Measurements from ENCODE around the gene ATP11A. TPM values are rescaled to one million over a fixed set of nuclear protein-coding genes. Genes with fewer than 3 reads are reported as not detected.

Gene ATP11A
- total and polyA plus RNA-seq, 4 donors = 18.0 to 24.7 (median 21.5) TPM

DNA sequence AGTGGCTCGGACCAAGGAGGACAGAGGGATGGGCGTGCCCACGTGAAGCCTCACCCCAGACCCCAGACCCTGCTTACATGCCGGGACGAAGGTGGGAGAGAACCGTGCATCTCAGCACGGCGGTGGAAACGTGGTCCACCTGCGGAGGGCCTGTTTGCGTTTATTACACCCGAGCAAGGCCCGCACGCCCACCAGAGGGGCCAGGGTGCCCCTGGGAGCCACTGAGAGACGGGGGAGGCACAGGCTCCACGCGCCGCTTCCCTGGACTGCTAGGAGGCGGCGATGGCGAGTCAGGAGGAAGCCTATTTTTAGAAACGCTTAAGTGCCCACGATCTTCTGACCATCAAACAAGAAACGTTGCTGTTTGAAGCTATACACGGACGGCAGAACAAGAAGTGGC, 80.7 kb downstream of the ATP11A start:
- Histone ChIP-seq H3K36me3 (ENCODE audit: control insufficient read depth, insufficient read depth, low read length) (no peaks in the 10 kb centered on the region), H3K9me3 (ENCODE audit: control insufficient read depth, insufficient read depth, low read length) (no peaks in the 10 kb centered on the region), H3K27ac (ENCODE audit: low read depth, low read length) (no peak overlapping the region), H3K4me3 (ENCODE audit: low read depth, low read length) (no peak overlapping the region), H3K4me1 (ENCODE audit: control insufficient read depth, insufficient read depth, low read length) (peaks cover 12% of the 10 kb centered on the region), H3K27me3 (ENCODE audit: control insufficient read depth, insufficient read depth, low read length) (no peaks in the 10 kb centered on the region)
- 84% methylated on average over 26 of the region's 26 CpGs for WGBS (ENCODE audit: insufficient coverage)
- DNase-seq (ENCODE audit: low read depth in 4 of 6, low spot score in 6 of 6) = no peak

- Histone ChIP-seq H3K9me3 (ENCODE audit: control insufficient read depth, insufficient read depth, low read length) (no peaks in the 10 kb centered on the region), H3K27me3 (ENCODE audit: control insufficient read depth, insufficient read depth, low read length) (no peaks in the 10 kb centered on the region), H3K36me3 (ENCODE audit: control insufficient read depth, insufficient read depth, low read length) (no peaks in the 10 kb centered on the region), H3K27ac (ENCODE audit: low read depth, low read length) (no peak overlapping the region), H3K4me3 (ENCODE audit: low read depth, low read length) (no peak overlapping the region), H3K4me1 (ENCODE audit: control insufficient read depth, insufficient read depth, low read length) (peaks cover 17% of the 10 kb centered on the region)
- 98% methylated on average over 9 of the region's 20 CpGs for WGBS (ENCODE audit: insufficient coverage)
- DNase-seq (ENCODE audit: low read depth in 4 of 6, low spot score in 6 of 6) = no peak
Observed at GRCh38 chr13:112771139-112771876, 81.5 kb downstream of the ATP11A start.

GRCh38 chr13:112771877-112772538, 82.2 kb downstream of the ATP11A start:
- Histone ChIP-seq H3K27me3 (ENCODE audit: control insufficient read depth, insufficient read depth, low read length) (no peaks in the 10 kb centered on the region), H3K4me1 (ENCODE audit: control insufficient read depth, insufficient read depth, low read length) (peaks cover 17% of the 10 kb centered on the region), H3K4me3 (ENCODE audit: low read depth, low read length) (no peak overlapping the region), H3K9me3 (ENCODE audit: control insufficient read depth, insufficient read depth, low read length) (no peaks in the 10 kb centered on the region), H3K27ac (ENCODE audit: low read depth, low read length) (no peak overlapping the region), H3K36me3 (ENCODE audit: control insufficient read depth, insufficient read depth, low read length) (no peaks in the 10 kb centered on the region)
- DNase-seq (ENCODE audit: low read depth in 4 of 6, low spot score in 6 of 6) = no peak
- WGBS (ENCODE audit: insufficient coverage) = 93% methylated on average over 7 of the region's 18 CpGs

GRCh38 chr13:112772539-112772909, 82.7 kb downstream of the ATP11A start:
- DNase-seq (ENCODE audit: low read depth in 4 of 6, low spot score in 6 of 6) = no peak
- no peaks in the 10 kb centered on the region for H3K9me3 ChIP-seq (ENCODE audit: control insufficient read depth, insufficient read depth, low read length)
- WGBS (ENCODE audit: insufficient coverage) = 96% methylated on average over 8 of the region's 10 CpGs
- no peaks in the 10 kb centered on the region for H3K36me3 ChIP-seq (ENCODE audit: control insufficient read depth, insufficient read depth, low read length)
- H3K27me3 ChIP-seq (ENCODE audit: control insufficient read depth, insufficient read depth, low read length) = no peaks in the 10 kb centered on the region
- H3K4me3 ChIP-seq (ENCODE audit: low read depth, low read length) = no peak overlapping the region
- H3K27ac ChIP-seq (ENCODE audit: low read depth, low read length) = no peak overlapping the region
- H3K4me1 ChIP-seq (ENCODE audit: control insufficient read depth, insufficient read depth, low read length) = peaks cover 18% of the 10 kb centered on the region

GRCh38 chr13:112772929-112773328, 83.1 kb downstream of the ATP11A start:
- no peaks in the 10 kb centered on the region for H3K9me3 ChIP-seq (ENCODE audit: control insufficient read depth, insufficient read depth, low read length)
- WGBS (ENCODE audit: insufficient coverage) = 90% methylated on average over 6 of the region's 8 CpGs

GRCh38 chr13:112773601-112774447, 84.0 kb downstream of the ATP11A start:
- Histone ChIP-seq H3K4me1 (ENCODE audit: control insufficient read depth, insufficient read depth, low read length) (peaks cover 22% of the 10 kb centered on the region), H3K27ac (ENCODE audit: low read depth, low read length) (no peak overlapping the region), H3K36me3 (ENCODE audit: control insufficient read depth, insufficient read depth, low read length) (no peaks in the 10 kb centered on the region), H3K4me3 (ENCODE audit: low read depth, low read length) (no peak overlapping the region), H3K27me3 (ENCODE audit: control insufficient read depth, insufficient read depth, low read length) (no peaks in the 10 kb centered on the region), H3K9me3 (ENCODE audit: control insufficient read depth, insufficient read depth, low read length) (no peaks in the 10 kb centered on the region)
- 87% methylated on average over 6 of the region's 25 CpGs for WGBS (ENCODE audit: insufficient coverage)
- no peak for DNase-seq (ENCODE audit: low read depth in 4 of 6, low spot score in 6 of 6)

More at GRCh38 chr13:112772929-112773328, 83.1 kb downstream of the ATP11A start:
- Histone ChIP-seq H3K4me3 (ENCODE audit: low read depth, low read length) (no peak overlapping the region), H3K27me3 (ENCODE audit: control insufficient read depth, insufficient read depth, low read length) (no peaks in the 10 kb centered on the region), H3K4me1 (ENCODE audit: control insufficient read depth, insufficient read depth, low read length) (peaks cover 22% of the 10 kb centered on the region), H3K36me3 (ENCODE audit: control insufficient read depth, insufficient read depth, low read length) (no peaks in the 10 kb centered on the region), H3K27ac (ENCODE audit: low read depth, low read length) (no peak overlapping the region)
- no peak for DNase-seq (ENCODE audit: low read depth in 4 of 6, low spot score in 6 of 6)

DNA sequence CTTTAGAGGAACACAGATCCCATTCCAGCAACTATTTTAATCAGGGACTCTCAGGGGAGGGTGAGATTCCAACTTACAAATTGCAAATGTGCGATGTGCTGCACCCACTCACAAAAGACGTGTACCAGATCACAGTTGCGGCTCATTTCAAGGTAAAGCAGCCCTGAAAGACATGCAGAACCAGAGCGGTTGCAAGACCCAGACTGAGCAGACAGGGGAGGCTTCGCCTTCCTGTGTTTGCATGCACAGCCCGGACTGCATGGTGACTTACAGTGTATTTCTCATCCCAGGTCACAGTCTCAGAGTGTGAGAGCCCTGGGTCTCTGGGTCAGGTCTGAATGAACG, 84.6 kb downstream of the ATP11A start:
- Histone ChIP-seq H3K4me3 (ENCODE audit: low read depth, low read length) (no peak overlapping the region), H3K4me1 (ENCODE audit: control insufficient read depth, insufficient read depth, low read length) (peaks cover 16% of the 10 kb centered on the region), H3K27me3 (ENCODE audit: control insufficient read depth, insufficient read depth, low read length) (no peaks in the 10 kb centered on the region), H3K27ac (ENCODE audit: low read depth, low read length) (no peak overlapping the region), H3K36me3 (ENCODE audit: control insufficient read depth, insufficient read depth, low read length) (no peaks in the 10 kb centered on the region), H3K9me3 (ENCODE audit: control insufficient read depth, insufficient read depth, low read length) (no peaks in the 10 kb centered on the region)
- DNase-seq (ENCODE audit: low read depth in 4 of 6, low spot score in 6 of 6) = no peak
- WGBS (ENCODE audit: insufficient coverage) = 93% methylated on average over 7 of the region's 7 CpGs

DNA sequence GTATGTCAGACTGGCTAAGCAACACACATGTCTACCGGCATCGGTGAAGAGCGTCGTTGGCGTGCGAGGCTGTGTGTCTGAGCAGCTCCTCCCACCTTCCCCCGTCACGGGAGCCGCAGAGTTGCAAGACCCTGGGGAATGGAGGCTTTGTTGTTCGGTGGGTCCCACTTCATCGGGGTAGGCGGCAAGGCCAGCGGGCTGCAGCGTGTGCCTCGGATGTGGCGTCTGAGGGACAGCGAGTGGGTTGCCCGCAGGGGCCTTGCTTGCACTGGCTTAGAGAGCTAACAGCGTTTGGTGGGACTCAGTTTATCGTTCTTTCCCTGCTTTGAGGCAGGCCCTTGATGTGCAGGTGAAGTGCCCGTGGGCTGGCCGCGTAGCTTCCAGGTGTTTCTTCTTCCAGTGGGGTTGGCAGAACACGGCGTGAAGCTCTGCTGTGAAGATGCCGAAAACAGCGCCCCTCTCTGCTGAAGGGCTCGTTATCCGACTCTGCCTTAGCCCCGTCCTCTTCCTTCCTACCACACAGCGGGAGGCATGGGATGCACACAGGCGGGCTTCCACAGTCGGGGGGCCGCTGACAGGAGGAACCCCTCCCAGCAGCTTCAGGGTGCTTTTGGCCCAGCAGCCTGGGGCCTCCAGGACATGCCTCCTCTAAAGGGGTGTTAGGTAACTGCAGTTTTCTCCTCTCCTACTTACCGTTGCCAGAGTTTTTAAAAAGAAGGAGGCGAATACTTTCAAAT, 85.2 kb downstream of the ATP11A start:
- no peaks in the 10 kb centered on the region for H3K27me3 ChIP-seq (ENCODE audit: control insufficient read depth, insufficient read depth, low read length)
- peaks cover 13% of the 10 kb centered on the region for H3K4me1 ChIP-seq (ENCODE audit: control insufficient read depth, insufficient read depth, low read length)
- no peaks in the 10 kb centered on the region for H3K36me3 ChIP-seq (ENCODE audit: control insufficient read depth, insufficient read depth, low read length)
- no peaks in the 10 kb centered on the region for H3K9me3 ChIP-seq (ENCODE audit: control insufficient read depth, insufficient read depth, low read length)
- WGBS (ENCODE audit: insufficient coverage) = 89% methylated on average over 23 of the region's 36 CpGs
- no peak overlapping the region for H3K27ac ChIP-seq (ENCODE audit: low read depth, low read length)
- DNase-seq (ENCODE audit: low read depth in 4 of 6, low spot score in 6 of 6) = no peak
- no peak overlapping the region for H3K4me3 ChIP-seq (ENCODE audit: low read depth, low read length)

- H3K27ac ChIP-seq (ENCODE audit: low read depth, low read length) = no peak overlapping the region
- no peaks in the 10 kb centered on the region for H3K36me3 ChIP-seq (ENCODE audit: control insufficient read depth, insufficient read depth, low read length)
- 74% methylated on average over 25 of the region's 25 CpGs for WGBS (ENCODE audit: insufficient coverage)
- H3K4me1 ChIP-seq (ENCODE audit: control insufficient read depth, insufficient read depth, low read length) = peaks cover 19% of the 10 kb centered on the region
- H3K9me3 ChIP-seq (ENCODE audit: control insufficient read depth, insufficient read depth, low read length) = no peaks in the 10 kb centered on the region
- H3K27me3 ChIP-seq (ENCODE audit: control insufficient read depth, insufficient read depth, low read length) = no peaks in the 10 kb centered on the region
- no peak for DNase-seq (ENCODE audit: low read depth in 4 of 6, low spot score in 6 of 6)
- no peak overlapping the region for H3K4me3 ChIP-seq (ENCODE audit: low read depth, low read length)
Observed at GRCh38 chr13:112775791-112776279, 86.0 kb downstream of the ATP11A start.
